HepG2 (cell line): ENCODE data around the gene SPSB2. TPM values are rescaled to one million over a fixed set of nuclear protein-coding genes. Genes with fewer than 3 reads are reported as not detected.
A peak's percentile ranks its signal among the peaks of the same experiment; 100 is the strongest.

Experiments
- MAFF ChIP-seq: IDR thresholded peaks from 2 replicates; pipeline ENCODE4 v1.6.1; 2011; ENCODE audit warnings: low read depth, low read length, improper control_type of control experiment
- MEF2D ChIP-seq: sonication (generic); formaldehyde crosslinking; IDR thresholded peaks from 2 replicates; pipeline ENCODE4 v1.5.1; 2020; ENCODE audit warnings: mild to moderate bottlenecking, missing genetic modification reagents
- PLRG1 ChIP-seq: fragments of 450-650 bp; conservative IDR thresholded peaks from 2 replicates; pipeline ENCODE4 v1.6.1; 2016
- SP2 ChIP-seq: sonication (generic); formaldehyde crosslinking; IDR thresholded peaks from 2 replicates; pipeline ENCODE4 v1.5.1; 2020; ENCODE audit warnings: mild to moderate bottlenecking, missing genetic modification reagents
- U2AF2 ChIP-seq: fragments of 200-400 bp; formaldehyde crosslinking; IDR thresholded peaks from 2 replicates; pipeline ENCODE4 v1.6.1; 2017; ENCODE audit warnings: low read depth, mild to moderate bottlenecking, low read length
- YY1 ChIP-seq: IDR thresholded peaks from 2 replicates; pipeline ENCODE4 v1.6.1; 2011; ENCODE audit warnings: low read length, low read depth, moderate library complexity, mild to moderate bottlenecking; ENCODE audit not compliant: insufficient read depth, insufficient replicate concordance
- ZNF30 ChIP-seq: sonication (generic); formaldehyde crosslinking; IDR thresholded peaks from 2 replicates; pipeline ENCODE4 v1.5.0; 2020; ENCODE audit warnings: mild to moderate bottlenecking, missing genetic modification reagents
- polyA plus RNA-seq, 8 experiments: library from polyadenylated mRNA; depleted of rRNA in 3 of 8; stranded (reverse) in 7 of 8; unstranded in 1 of 8; fragments of >200 nt; fragmentation: Illumina TruSeq in 4 of 8; extraction: Trizol in 4 of 8; gene quantifications; 2 replicates each; pipeline versions ENCODE4 v1.2.1 to v1.2.3, GENCODE V29; 2011 to 2016; ENCODE audit warnings: low read depth in 4 of 8, missing spikeins in 1 of 8, mixed read lengths in 1 of 8; ENCODE audit not compliant: insufficient read depth in 1 of 8
- total RNA-seq, 5 experiments: library from RNA; depleted of rRNA; stranded (reverse); fragments of >200 nt; fragmentation: Illumina TruSeq; extraction: Trizol; gene quantifications; 2 replicates each; pipeline ENCODE4 v1.2.3, GENCODE V29; 2016; ENCODE audit warnings: low read depth in 1 of 5
- TF ChIP-seq, protein P1 (sequence below): sonication (generic); formaldehyde crosslinking; IDR thresholded peaks from 2 replicates; pipeline ENCODE4 v1.4.0; 2020; ENCODE audit warnings: missing genetic modification reagents
- TF ChIP-seq, protein P2 (sequence below): sonication (generic); formaldehyde crosslinking; IDR thresholded peaks from 2 replicates; pipeline ENCODE4 v1.4.0; 2020; ENCODE audit warnings: missing genetic modification reagents
- TF ChIP-seq, protein P3 (sequence below): sonication (generic); formaldehyde crosslinking; IDR thresholded peaks from 2 replicates; pipeline ENCODE4 v1.4.0; 2020; ENCODE audit warnings: missing genetic modification reagents
- TF ChIP-seq, protein P4 (sequence below), 2 experiments: sonication (generic) in 1 of 2; formaldehyde crosslinking in 1 of 2; IDR thresholded peaks; 2 replicates each; pipeline versions ENCODE4 v1.4.0 to v1.6.1; 2016 to 2020; ENCODE audit warnings: borderline replicate concordance in 1 of 2, low read depth in 1 of 2, mild to moderate bottlenecking in 1 of 2, missing genetic modification reagents in 1 of 2
- TF ChIP-seq, protein P5 (sequence below): sonication (generic); formaldehyde crosslinking; IDR thresholded peaks from 2 replicates; pipeline ENCODE4 v1.8.0; 2022; ENCODE audit warnings: missing genetic modification reagents, mild to moderate bottlenecking, inconsistent platforms, borderline replicate concordance
- TF ChIP-seq, protein P6 (sequence below): fragments of 450-650 bp; IDR thresholded peaks from 2 replicates; pipeline ENCODE4 v1.6.1; 2017; ENCODE audit warnings: mild to moderate bottlenecking

The SPSB2 gene
- total and polyA plus RNA-seq, 2 of the 13 experiments (the other 11 are each of a cell fraction or from before 2014, with no cell fraction given): 2.0 to 6.2 TPM

DNA sequence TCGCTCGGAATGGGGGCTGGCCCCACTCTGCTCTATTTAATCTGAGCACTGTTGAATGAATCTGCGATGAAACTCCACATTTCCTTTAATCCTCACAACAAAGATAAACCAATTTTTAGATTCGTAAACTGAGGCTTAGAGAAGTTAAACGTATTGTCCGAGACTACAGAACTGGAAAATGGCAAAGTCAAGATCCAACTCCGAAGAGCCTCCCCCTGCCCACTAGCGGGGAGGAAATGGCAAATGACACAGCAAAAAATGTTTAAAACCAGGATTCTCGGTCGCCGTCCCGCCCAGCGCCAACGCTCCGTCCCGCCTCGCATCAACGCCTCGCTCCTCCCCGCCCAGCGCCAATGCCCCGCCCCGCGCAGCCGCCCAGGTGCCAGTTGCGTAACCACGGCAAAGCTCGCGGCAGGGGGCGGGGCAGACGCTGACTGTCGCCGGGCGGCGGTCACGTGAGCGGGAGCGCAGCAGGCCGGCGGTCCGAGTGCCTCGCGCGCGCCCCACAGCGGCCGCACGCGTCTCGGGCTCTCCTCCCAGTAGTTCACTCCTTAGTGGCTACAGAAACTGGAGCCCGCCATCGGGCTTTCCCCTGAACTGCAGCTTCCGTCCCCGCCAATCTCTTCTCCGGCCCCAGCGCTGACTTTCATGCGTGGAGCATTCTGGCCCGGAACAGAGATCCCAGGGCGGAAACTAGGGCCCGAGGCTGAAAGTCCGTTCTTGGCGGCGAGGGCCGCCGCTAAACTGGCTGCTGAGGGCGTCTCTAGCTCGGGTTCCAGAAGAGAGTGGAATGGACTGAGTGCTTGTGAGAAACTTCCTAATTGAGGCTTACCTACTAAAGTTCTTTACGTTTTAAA lies 17.9 kb upstream of the SPSB2 start (continued):
- TF ChIP-seq, protein P1, sequence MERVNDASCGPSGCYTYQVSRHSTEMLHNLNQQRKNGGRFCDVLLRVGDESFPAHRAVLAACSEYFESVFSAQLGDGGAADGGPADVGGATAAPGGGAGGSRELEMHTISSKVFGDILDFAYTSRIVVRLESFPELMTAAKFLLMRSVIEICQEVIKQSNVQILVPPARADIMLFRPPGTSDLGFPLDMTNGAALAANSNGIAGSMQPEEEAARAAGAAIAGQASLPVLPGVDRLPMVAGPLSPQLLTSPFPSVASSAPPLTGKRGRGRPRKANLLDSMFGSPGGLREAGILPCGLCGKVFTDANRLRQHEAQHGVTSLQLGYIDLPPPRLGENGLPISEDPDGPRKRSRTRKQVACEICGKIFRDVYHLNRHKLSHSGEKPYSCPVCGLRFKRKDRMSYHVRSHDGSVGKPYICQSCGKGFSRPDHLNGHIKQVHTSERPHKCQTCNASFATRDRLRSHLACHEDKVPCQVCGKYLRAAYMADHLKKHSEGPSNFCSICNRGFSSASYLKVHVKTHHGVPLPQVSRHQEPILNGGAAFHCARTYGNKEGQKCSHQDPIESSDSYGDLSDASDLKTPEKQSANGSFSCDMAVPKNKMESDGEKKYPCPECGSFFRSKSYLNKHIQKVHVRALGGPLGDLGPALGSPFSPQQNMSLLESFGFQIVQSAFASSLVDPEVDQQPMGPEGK: peak; percentile 77
- TF ChIP-seq SP2 (CRISPR knock-in tag) (peak; percentile 48; the same call in 1 of the 2 replicates), U2AF2 (no peak), YY1 (peak; percentile 81), MEF2D (no peak; the same call in 1 of the 2 replicates), ZNF30 (no peak), PLRG1 (no peak), MAFF (peak; percentile 57; the same call in 1 of the 2 replicates)
- TF ChIP-seq, protein P2, sequence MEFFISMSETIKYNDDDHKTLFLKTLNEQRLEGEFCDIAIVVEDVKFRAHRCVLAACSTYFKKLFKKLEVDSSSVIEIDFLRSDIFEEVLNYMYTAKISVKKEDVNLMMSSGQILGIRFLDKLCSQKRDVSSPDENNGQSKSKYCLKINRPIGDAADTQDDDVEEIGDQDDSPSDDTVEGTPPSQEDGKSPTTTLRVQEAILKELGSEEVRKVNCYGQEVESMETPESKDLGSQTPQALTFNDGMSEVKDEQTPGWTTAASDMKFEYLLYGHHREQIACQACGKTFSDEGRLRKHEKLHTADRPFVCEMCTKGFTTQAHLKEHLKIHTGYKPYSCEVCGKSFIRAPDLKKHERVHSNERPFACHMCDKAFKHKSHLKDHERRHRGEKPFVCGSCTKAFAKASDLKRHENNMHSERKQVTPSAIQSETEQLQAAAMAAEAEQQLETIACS (CRISPR knock-in tag): 0 out of 2 replicates have a peak, but pooled peaks have one; percentile 34
- TF ChIP-seq, protein P3, sequence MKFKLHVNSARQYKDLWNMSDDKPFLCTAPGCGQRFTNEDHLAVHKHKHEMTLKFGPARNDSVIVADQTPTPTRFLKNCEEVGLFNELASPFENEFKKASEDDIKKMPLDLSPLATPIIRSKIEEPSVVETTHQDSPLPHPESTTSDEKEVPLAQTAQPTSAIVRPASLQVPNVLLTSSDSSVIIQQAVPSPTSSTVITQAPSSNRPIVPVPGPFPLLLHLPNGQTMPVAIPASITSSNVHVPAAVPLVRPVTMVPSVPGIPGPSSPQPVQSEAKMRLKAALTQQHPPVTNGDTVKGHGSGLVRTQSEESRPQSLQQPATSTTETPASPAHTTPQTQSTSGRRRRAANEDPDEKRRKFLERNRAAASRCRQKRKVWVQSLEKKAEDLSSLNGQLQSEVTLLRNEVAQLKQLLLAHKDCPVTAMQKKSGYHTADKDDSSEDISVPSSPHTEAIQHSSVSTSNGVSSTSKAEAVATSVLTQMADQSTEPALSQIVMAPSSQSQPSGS (CRISPR knock-in tag): peak; percentile 57; the same call in 1 of the 2 replicates
- TF ChIP-seq, protein P4, sequence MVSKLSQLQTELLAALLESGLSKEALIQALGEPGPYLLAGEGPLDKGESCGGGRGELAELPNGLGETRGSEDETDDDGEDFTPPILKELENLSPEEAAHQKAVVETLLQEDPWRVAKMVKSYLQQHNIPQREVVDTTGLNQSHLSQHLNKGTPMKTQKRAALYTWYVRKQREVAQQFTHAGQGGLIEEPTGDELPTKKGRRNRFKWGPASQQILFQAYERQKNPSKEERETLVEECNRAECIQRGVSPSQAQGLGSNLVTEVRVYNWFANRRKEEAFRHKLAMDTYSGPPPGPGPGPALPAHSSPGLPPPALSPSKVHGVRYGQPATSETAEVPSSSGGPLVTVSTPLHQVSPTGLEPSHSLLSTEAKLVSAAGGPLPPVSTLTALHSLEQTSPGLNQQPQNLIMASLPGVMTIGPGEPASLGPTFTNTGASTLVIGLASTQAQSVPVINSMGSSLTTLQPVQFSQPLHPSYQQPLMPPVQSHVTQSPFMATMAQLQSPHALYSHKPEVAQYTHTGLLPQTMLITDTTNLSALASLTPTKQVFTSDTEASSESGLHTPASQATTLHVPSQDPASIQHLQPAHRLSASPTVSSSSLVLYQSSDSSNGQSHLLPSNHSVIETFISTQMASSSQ (IDR thresholded peaks at IDR 0.05; ENCODE audit: low read depth): peak; percentile 47; the same call in 1 of the 2 replicates
- TF ChIP-seq, protein P4 (CRISPR knock-in tag; IDR thresholded peaks at IDR 0.05; ENCODE audit: borderline replicate concordance): peak; percentile 90
- TF ChIP-seq, protein P5, sequence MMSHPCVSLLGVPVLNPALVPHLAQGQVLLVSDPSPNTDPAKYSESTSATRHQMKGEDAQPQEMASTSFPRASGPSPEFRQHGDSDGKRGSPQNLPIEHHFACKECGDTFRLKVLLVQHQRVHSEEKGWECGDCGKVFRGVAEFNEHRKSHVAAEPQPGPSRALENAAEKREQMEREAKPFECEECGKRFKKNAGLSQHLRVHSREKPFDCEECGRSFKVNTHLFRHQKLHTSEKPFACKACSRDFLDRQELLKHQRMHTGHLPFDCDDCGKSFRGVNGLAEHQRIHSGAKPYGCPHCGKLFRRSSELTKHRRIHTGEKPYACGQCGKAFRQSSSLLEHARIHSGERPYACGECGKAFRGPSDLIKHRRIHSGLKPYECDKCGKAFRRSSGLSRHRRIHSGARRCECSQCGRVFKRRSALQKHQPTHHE: peak; percentile 63; the same call in 1 of the 2 replicates
- TF ChIP-seq, protein P6, sequence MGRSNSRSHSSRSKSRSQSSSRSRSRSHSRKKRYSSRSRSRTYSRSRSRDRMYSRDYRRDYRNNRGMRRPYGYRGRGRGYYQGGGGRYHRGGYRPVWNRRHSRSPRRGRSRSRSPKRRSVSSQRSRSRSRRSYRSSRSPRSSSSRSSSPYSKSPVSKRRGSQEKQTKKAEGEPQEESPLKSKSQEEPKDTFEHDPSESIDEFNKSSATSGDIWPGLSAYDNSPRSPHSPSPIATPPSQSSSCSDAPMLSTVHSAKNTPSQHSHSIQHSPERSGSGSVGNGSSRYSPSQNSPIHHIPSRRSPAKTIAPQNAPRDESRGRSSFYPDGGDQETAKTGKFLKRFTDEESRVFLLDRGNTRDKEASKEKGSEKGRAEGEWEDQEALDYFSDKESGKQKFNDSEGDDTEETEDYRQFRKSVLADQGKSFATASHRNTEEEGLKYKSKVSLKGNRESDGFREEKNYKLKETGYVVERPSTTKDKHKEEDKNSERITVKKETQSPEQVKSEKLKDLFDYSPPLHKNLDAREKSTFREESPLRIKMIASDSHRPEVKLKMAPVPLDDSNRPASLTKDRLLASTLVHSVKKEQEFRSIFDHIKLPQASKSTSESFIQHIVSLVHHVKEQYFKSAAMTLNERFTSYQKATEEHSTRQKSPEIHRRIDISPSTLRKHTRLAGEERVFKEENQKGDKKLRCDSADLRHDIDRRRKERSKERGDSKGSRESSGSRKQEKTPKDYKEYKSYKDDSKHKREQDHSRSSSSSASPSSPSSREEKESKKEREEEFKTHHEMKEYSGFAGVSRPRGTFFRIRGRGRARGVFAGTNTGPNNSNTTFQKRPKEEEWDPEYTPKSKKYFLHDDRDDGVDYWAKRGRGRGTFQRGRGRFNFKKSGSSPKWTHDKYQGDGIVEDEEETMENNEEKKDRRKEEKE: no peak
